ENCODE results near the gene RXRA.
"Not testable (repeated sequence)": the region's sequence is repeated elsewhere in the genome, so short reads cannot be mapped to it uniquely, and the experiment has no call there.

RXRA gene

GRCh38 chr9:134298000-134298399, 28.3 kb upstream of the RXRA start:
- DNase-seq (ENCODE audit: low spot score), result no peak
- no peaks in the 10 kb centered on the region for H3K36me3 Mint-ChIP-seq (ENCODE audit: low read depth)
- no peaks in the 10 kb centered on the region for H3K9me3 Mint-ChIP-seq
- H3K4me3 Mint-ChIP-seq, result no peak overlapping the region
- peaks cover 10% of the 10 kb centered on the region for H3K4me1 Mint-ChIP-seq (ENCODE audit: low read depth)
- no peak overlapping the region for H3K27ac Mint-ChIP-seq
- peaks cover 8% of the 10 kb centered on the region for H3K27me3 Mint-ChIP-seq (ENCODE audit: low read depth)

GRCh38 chr9:134299068-134299467, 27.2 kb upstream of the RXRA start:
- H3K27ac Mint-ChIP-seq, result no peak overlapping the region
- H3K36me3 Mint-ChIP-seq (ENCODE audit: low read depth), result no peaks in the 10 kb centered on the region
- H3K4me3 Mint-ChIP-seq, result no peak overlapping the region
- no peaks in the 10 kb centered on the region for H3K9me3 Mint-ChIP-seq
- peaks cover 10% of the 10 kb centered on the region for H3K4me1 Mint-ChIP-seq (ENCODE audit: low read depth)
- DNase-seq (ENCODE audit: low spot score), result no peak
- peaks cover 8% of the 10 kb centered on the region for H3K27me3 Mint-ChIP-seq (ENCODE audit: low read depth)

GRCh38 chr9:134299883-134300282, 26.4 kb upstream of the RXRA start:
- Mint-ChIP-seq H3K27ac (no peak overlapping the region), H3K4me1 (ENCODE audit: low read depth) (peaks cover 10% of the 10 kb centered on the region), H3K27me3 (ENCODE audit: low read depth) (peaks cover 8% of the 10 kb centered on the region), H3K36me3 (ENCODE audit: low read depth) (no peaks in the 10 kb centered on the region), H3K4me3 (no peak overlapping the region), H3K9me3 (no peaks in the 10 kb centered on the region)
- DNase-seq (ENCODE audit: low spot score), result no peak

- Mint-ChIP-seq H3K36me3 (ENCODE audit: low read depth) (no peaks in the 10 kb centered on the region), H3K4me1 (ENCODE audit: low read depth) (peaks cover 10% of the 10 kb centered on the region), H3K9me3 (no peaks in the 10 kb centered on the region), H3K4me3 (peak overlapping the region; percentile 3), H3K27ac (peak overlapping the region; percentile 24), H3K27me3 (ENCODE audit: low read depth) (peaks cover 8% of the 10 kb centered on the region)
- DNase-seq (ENCODE audit: low spot score), result peak; percentile 50
These were observed 24.7 kb upstream of the RXRA start for GRCh38 chr9:134301387-134302129.

GRCh38 chr9:134302130-134302817, 24.0 kb upstream of the RXRA start:
- H3K27ac Mint-ChIP-seq, result no peak overlapping the region
- no peaks in the 10 kb centered on the region for H3K36me3 Mint-ChIP-seq (ENCODE audit: low read depth)

GRCh38 chr9:134303601-134304000, 22.7 kb upstream of the RXRA start:
- Mint-ChIP-seq H3K4me3 (no peak overlapping the region), H3K9me3 (no peaks in the 10 kb centered on the region), H3K27ac (no peak overlapping the region), H3K36me3 (ENCODE audit: low read depth) (no peaks in the 10 kb centered on the region), H3K27me3 (ENCODE audit: low read depth) (peaks cover 8% of the 10 kb centered on the region), H3K4me1 (ENCODE audit: low read depth) (peaks cover 10% of the 10 kb centered on the region)
- DNase-seq (ENCODE audit: low spot score), result no peak

More at GRCh38 chr9:134302130-134302817, 24.0 kb upstream of the RXRA start:
- Mint-ChIP-seq H3K9me3 (no peaks in the 10 kb centered on the region), H3K4me1 (ENCODE audit: low read depth) (peaks cover 10% of the 10 kb centered on the region), H3K4me3 (no peak overlapping the region), H3K27me3 (ENCODE audit: low read depth) (peaks cover 8% of the 10 kb centered on the region)
- no peak for DNase-seq (ENCODE audit: low spot score)

- no peaks in the 10 kb centered on the region for H3K36me3 Mint-ChIP-seq (ENCODE audit: low read depth)
- no peaks in the 10 kb centered on the region for H3K9me3 Mint-ChIP-seq
- no peak for DNase-seq (ENCODE audit: low spot score)
- peaks cover 8% of the 10 kb centered on the region for H3K27me3 Mint-ChIP-seq (ENCODE audit: low read depth)
- H3K4me1 Mint-ChIP-seq (ENCODE audit: low read depth), result peaks cover 10% of the 10 kb centered on the region
- H3K27ac Mint-ChIP-seq, result no peak overlapping the region
- no peak overlapping the region for H3K4me3 Mint-ChIP-seq
These were observed 22.0 kb upstream of the RXRA start for GRCh38 chr9:134304261-134304660.

GRCh38 chr9:134304690-134305089, 21.6 kb upstream of the RXRA start:
- peaks cover 10% of the 10 kb centered on the region for H3K4me1 Mint-ChIP-seq (ENCODE audit: low read depth)
- peaks cover 8% of the 10 kb centered on the region for H3K27me3 Mint-ChIP-seq (ENCODE audit: low read depth)
- H3K9me3 Mint-ChIP-seq, result no peaks in the 10 kb centered on the region
- DNase-seq (ENCODE audit: low spot score), result no peak
- H3K36me3 Mint-ChIP-seq (ENCODE audit: low read depth), result no peaks in the 10 kb centered on the region
- H3K27ac Mint-ChIP-seq, result no peak overlapping the region
- no peak overlapping the region for H3K4me3 Mint-ChIP-seq

GRCh38 chr9:134305533-134305932, 20.7 kb upstream of the RXRA start:
- no peak overlapping the region for H3K4me3 Mint-ChIP-seq
- H3K27me3 Mint-ChIP-seq (ENCODE audit: low read depth), result peaks cover 3% of the 10 kb centered on the region
- peaks cover 10% of the 10 kb centered on the region for H3K4me1 Mint-ChIP-seq (ENCODE audit: low read depth)
- no peak for DNase-seq (ENCODE audit: low spot score)
- H3K27ac Mint-ChIP-seq, result no peak overlapping the region
- no peaks in the 10 kb centered on the region for H3K9me3 Mint-ChIP-seq
- H3K36me3 Mint-ChIP-seq (ENCODE audit: low read depth), result no peaks in the 10 kb centered on the region

GRCh38 chr9:134306042-134306441, 20.2 kb upstream of the RXRA start:
- H3K27ac Mint-ChIP-seq; H3K27me3 Mint-ChIP-seq (ENCODE audit: low read depth); H3K36me3 Mint-ChIP-seq (ENCODE audit: low read depth); H3K4me1 Mint-ChIP-seq (ENCODE audit: low read depth); DNase-seq (ENCODE audit: low spot score); H3K9me3 Mint-ChIP-seq; H3K4me3 Mint-ChIP-seq: not testable (repeated sequence)

GRCh38 chr9:134306636-134307600, 19.3 kb upstream of the RXRA start:
- H3K27ac Mint-ChIP-seq, result no peak overlapping the region
- peaks cover 4% of the 10 kb centered on the region for H3K9me3 Mint-ChIP-seq
- H3K4me3 Mint-ChIP-seq, result no peak overlapping the region

GRCh38 chr9:134307674-134308638, 18.3 kb upstream of the RXRA start:
- H3K27ac Mint-ChIP-seq, result no peak overlapping the region
- H3K9me3 Mint-ChIP-seq, result peaks cover 4% of the 10 kb centered on the region
- H3K4me1 Mint-ChIP-seq (ENCODE audit: low read depth), result no peaks in the 10 kb centered on the region
- no peak overlapping the region for H3K4me3 Mint-ChIP-seq
- DNase-seq (ENCODE audit: low spot score), result no peak
- H3K27me3 Mint-ChIP-seq (ENCODE audit: low read depth), result peaks cover 3% of the 10 kb centered on the region
- no peaks in the 10 kb centered on the region for H3K36me3 Mint-ChIP-seq (ENCODE audit: low read depth)

More at GRCh38 chr9:134306636-134307600, 19.3 kb upstream of the RXRA start:
- Mint-ChIP-seq H3K27me3 (ENCODE audit: low read depth) (peaks cover 3% of the 10 kb centered on the region), H3K36me3 (ENCODE audit: low read depth) (no peaks in the 10 kb centered on the region), H3K4me1 (ENCODE audit: low read depth) (peaks cover under 1% of the 10 kb centered on the region)
- DNase-seq (ENCODE audit: low spot score), result no peak

GRCh38 chr9:134308639-134309220, 17.5 kb upstream of the RXRA start:
- not testable (repeated sequence) for H3K36me3 Mint-ChIP-seq (ENCODE audit: low read depth); DNase-seq (ENCODE audit: low spot score)

More at GRCh38 chr9:134308639-134309220, 17.5 kb upstream of the RXRA start:
- not testable (repeated sequence) for H3K9me3 Mint-ChIP-seq; H3K27ac Mint-ChIP-seq; H3K4me3 Mint-ChIP-seq; H3K27me3 Mint-ChIP-seq (ENCODE audit: low read depth); H3K4me1 Mint-ChIP-seq (ENCODE audit: low read depth)

Data from T-helper 2 cell treated with Interferon-gamma antibody and Interleukin-4, amounts not matched to agents 5 μg/mL and 100 μg/mL, for 36 hours (primary cell).